IMR-90 (cell line): ENCODE results near the gene DNAH6. TPM values are rescaled to one million over a fixed set of nuclear protein-coding genes. Genes with fewer than 3 reads are reported as not detected.
A peak's percentile ranks its signal among the peaks of the same experiment; 100 is the strongest.

ENCODE experiments used
- ATAC-seq: fragments of 200-7000 bp; cut with Tn5 transposase; 2 replicates; pipeline ENCODE4 v1.9.1; 2020; ENCODE audit warnings: low read depth, mild to moderate bottlenecking, moderate library complexity
- BruUV-seq: library from RNA; stranded (reverse); fragments of 400-500 nt; replicated peaks from 2 replicates; lab custom pipeline; 2021; lab: Mats Ljungman, UMichigan
- CTCF ChIA-PET: fragments of 300-600 bp; formaldehyde crosslinking; extraction: SDS; loops from one replicate; lab custom pipeline; 2021; ENCODE audit warnings: antibody characterized with exemption; lab: Yijun Ruan, JAX
- POLR2A ChIA-PET: fragments of 300-600 bp; sonication (Branson Sonifier 250); formaldehyde crosslinking; loops from one replicate; lab custom pipeline; 2022; ENCODE audit warnings: antibody characterized with exemption; ENCODE audit not compliant: unreplicated experiment; lab: Charles Lee
- DNase-seq: peaks from one replicate; pipeline ENCODE4 v3.0.0; 2013
- H2AFZ ChIP-seq: replicated peaks from 2 replicates; pipeline ENCODE3; 2013; ENCODE audit warnings: low read length, mild to moderate bottlenecking; ENCODE audit not compliant: poor library complexity
- H2AK5ac ChIP-seq: 2 replicates; pipeline ENCODE4 v1.6.1; 2013; ENCODE audit warnings: low read depth, low read length, inconsistent platforms
- H2AK9ac ChIP-seq: replicated peaks from 2 replicates; pipeline ENCODE3; 2013; ENCODE audit warnings: mild to moderate bottlenecking, low read depth, low read length, moderate library complexity; ENCODE audit not compliant: poor library complexity
- H2BK120ac ChIP-seq: 2 replicates; pipeline ENCODE4 v1.6.1; 2013; ENCODE audit warnings: low read depth, low read length, inconsistent platforms
- H2BK15ac ChIP-seq: 3 replicates; pipeline ENCODE4 v1.6.1; 2013; ENCODE audit warnings: low read depth, low read length, inconsistent platforms
- H2BK20ac ChIP-seq: 2 replicates; pipeline ENCODE4 v1.6.1; 2013; ENCODE audit warnings: low read depth, mild to moderate bottlenecking, inconsistent platforms, low read length, moderate library complexity
- H2BK5ac ChIP-seq: 2 replicates; pipeline ENCODE4 v1.6.1; 2013; ENCODE audit warnings: mild to moderate bottlenecking, low read depth, low read length, inconsistent platforms; ENCODE audit not compliant: poor library complexity, severe bottlenecking
- H3K14ac ChIP-seq: replicated peaks from 2 replicates; pipeline ENCODE4 v1.6.1; 2013; ENCODE audit warnings: low read depth, low read length, inconsistent platforms
- H3K18ac ChIP-seq: 2 replicates; pipeline ENCODE4 v1.6.1; 2013; ENCODE audit warnings: low read depth, low read length, control low read depth
- H3K23ac ChIP-seq: 2 replicates; pipeline ENCODE4 v1.6.1; 2013; ENCODE audit warnings: low read depth, low read length, inconsistent platforms
- H3K27ac ChIP-seq: 2 replicates; pipeline ENCODE4 v1.5.1; 2013; ENCODE audit warnings: mild to moderate bottlenecking, control low read depth, low read length; ENCODE audit not compliant: insufficient read depth
- H3K27me3 ChIP-seq: 2 replicates; pipeline ENCODE4 v1.6.1; 2013; ENCODE audit warnings: low read length; ENCODE audit not compliant: control insufficient read depth, insufficient read depth
- H3K36me3 ChIP-seq: 2 replicates; pipeline ENCODE4 v1.6.1; 2013; ENCODE audit warnings: low read length, mixed read lengths; ENCODE audit not compliant: control insufficient read depth, insufficient read depth
- H3K4ac ChIP-seq: 2 replicates; pipeline ENCODE4 v1.6.1; 2013; ENCODE audit warnings: low read depth, low read length, inconsistent platforms
- H3K4me1 ChIP-seq: 2 replicates; pipeline ENCODE4 v1.6.1; 2013; ENCODE audit warnings: low read length, mixed read lengths; ENCODE audit not compliant: control insufficient read depth, insufficient read depth
- H3K4me2 ChIP-seq: 2 replicates; pipeline ENCODE4 v1.6.1; 2013; ENCODE audit warnings: low read depth, mild to moderate bottlenecking, control low read depth, low read length, moderate library complexity
- H3K4me3 ChIP-seq: 2 replicates; pipeline ENCODE4 v1.5.1; 2013; ENCODE audit warnings: low read depth, mild to moderate bottlenecking, control low read depth, low read length, moderate library complexity; ENCODE audit not compliant: insufficient read depth
- H3K56ac ChIP-seq: 2 replicates; pipeline ENCODE4 v1.6.1; 2013; ENCODE audit warnings: low read length, inconsistent platforms; ENCODE audit not compliant: insufficient read depth; ENCODE audit errors: extremely low read depth
- H3K79me1 ChIP-seq, 2 experiments: 2 replicates each; pipeline ENCODE4 v1.6.1; 2013; ENCODE audit warnings: low read length in 2 of 2, inconsistent platforms in 1 of 2, low read depth in 1 of 2
- H3K9ac ChIP-seq: 2 replicates; pipeline ENCODE4 v1.6.1; 2013; ENCODE audit warnings: low read depth, low read length, control low read depth
- H3K9me1 ChIP-seq: 2 replicates; pipeline ENCODE4 v1.6.1; 2013; ENCODE audit warnings: low read length, inconsistent platforms; ENCODE audit not compliant: insufficient read depth
- H3K9me3 ChIP-seq: 2 replicates; pipeline ENCODE4 v1.6.1; 2013; ENCODE audit warnings: low read length; ENCODE audit not compliant: control insufficient read depth, insufficient read depth
- H4K20me1 ChIP-seq: 2 replicates; pipeline ENCODE4 v1.6.1; 2013; ENCODE audit warnings: low read length, inconsistent platforms; ENCODE audit not compliant: insufficient read depth
- H4K5ac ChIP-seq: 2 replicates; pipeline ENCODE4 v1.6.1; 2013; ENCODE audit warnings: mild to moderate bottlenecking, low read depth, low read length, control low read depth
- H4K8ac ChIP-seq, 2 experiments: 2 replicates each; pipeline ENCODE4 v1.6.1; 2013; ENCODE audit warnings: low read depth in 2 of 2, low read length in 2 of 2, control low read depth in 1 of 2, inconsistent platforms in 1 of 2
- H4K91ac ChIP-seq: 2 replicates; pipeline ENCODE4 v1.6.1; 2013; ENCODE audit warnings: low read depth, low read length, inconsistent platforms; ENCODE audit not compliant: insufficient read depth
- ELK1 ChIP-seq: fragments of 150-350 bp; IDR thresholded peaks from 2 replicates; pipeline ENCODE4 v1.6.1; 2016; ENCODE audit warnings: low read depth, mild to moderate bottlenecking, low read length, moderate library complexity, borderline replicate concordance
- MAFK ChIP-seq: IDR thresholded peaks from 2 replicates; pipeline ENCODE4 v1.6.1; 2012; ENCODE audit warnings: low read depth, low read length, improper control_type of control experiment
- MXI1 ChIP-seq: IDR thresholded peaks from 2 replicates; pipeline ENCODE4 v1.6.1; 2012; ENCODE audit warnings: low read depth, mild to moderate bottlenecking, low read length, moderate library complexity, borderline replicate concordance
- NFE2L2 ChIP-seq: fragments of 150-350 bp; IDR thresholded peaks from 2 replicates; pipeline ENCODE4 v1.6.1; 2016; ENCODE audit warnings: low read depth, mild to moderate bottlenecking, low read length
- POLR2A ChIP-seq: IDR thresholded peaks from 2 replicates; pipeline ENCODE4 v1.6.1; 2012; ENCODE audit warnings: mild to moderate bottlenecking, low read depth, low read length
- RCOR1 ChIP-seq: IDR thresholded peaks from 2 replicates; pipeline ENCODE4 v1.6.1; 2012; ENCODE audit warnings: mild to moderate bottlenecking, low read length, improper control_type of control experiment; ENCODE audit not compliant: insufficient replicate concordance
- SMC3 ChIP-seq: fragments of 150-350 bp; IDR thresholded peaks from 2 replicates; pipeline ENCODE4 v1.6.1; 2016; ENCODE audit warnings: low read depth, mild to moderate bottlenecking, antibody characterized with exemption, low read length, moderate library complexity
- USF2 ChIP-seq: fragments of 150-350 bp; IDR thresholded peaks from 2 replicates; pipeline ENCODE4 v1.6.1; 2017; ENCODE audit warnings: mild to moderate bottlenecking, antibody characterized with exemption, low read length, low read depth
- WGBS, 2 experiments: methylation state at CpG; one replicate each; pipeline versions ENCODE4 v1.1.5 to v1.1.7; 2013; ENCODE audit warnings: missing lambda C conversion rate in 2 of 2; ENCODE audit not compliant: insufficient read length in 1 of 2; ENCODE audit errors: extremely low coverage in 2 of 2; 5-methylcytosine and 5-hydroxymethylcytosine counted together
- dilution Hi-C: fragments of 300-500 bp; cut with HindIII; formaldehyde crosslinking; loops from one replicate; pipeline ENCODE4 v1.14.3; 2018; ENCODE audit warnings: low sequenced_read_pairs; ENCODE audit not compliant: unreplicated experiment
- in situ Hi-C: fragments of 300-500 bp; cut with MboI; formaldehyde crosslinking; loops from 3 replicates; pipeline ENCODE4 v1.14.3; 2019; ENCODE audit warnings: low sequenced_read_pairs, inconsistent platforms, mixed read lengths
- intact Hi-C: fragments of 100-400 bp; cut with micrococcal nuclease; formaldehyde crosslinking; loops from 2 replicates; pipeline ENCODE4 v1.10.0; 2022
- polyA plus RNA-seq, 3 experiments: library from polyadenylated mRNA; depleted of rRNA; stranded (reverse); fragments of >200 nt; gene quantifications; 2 replicates each; pipeline ENCODE4 v1.2.3, GENCODE V29; 2012; ENCODE audit warnings: low replicate concordance in 1 of 3
- total RNA-seq: library from RNA; depleted of rRNA; stranded (reverse); fragments of >200 nt; gene quantifications from 2 replicates; pipeline ENCODE4 v1.2.3, GENCODE V29; 2012

The DNAH6 gene
- total and polyA plus RNA-seq, 2 of the 4 experiments (the other 2 are of a cell fraction), result under 0.01 to 0.07 TPM

DNA sequence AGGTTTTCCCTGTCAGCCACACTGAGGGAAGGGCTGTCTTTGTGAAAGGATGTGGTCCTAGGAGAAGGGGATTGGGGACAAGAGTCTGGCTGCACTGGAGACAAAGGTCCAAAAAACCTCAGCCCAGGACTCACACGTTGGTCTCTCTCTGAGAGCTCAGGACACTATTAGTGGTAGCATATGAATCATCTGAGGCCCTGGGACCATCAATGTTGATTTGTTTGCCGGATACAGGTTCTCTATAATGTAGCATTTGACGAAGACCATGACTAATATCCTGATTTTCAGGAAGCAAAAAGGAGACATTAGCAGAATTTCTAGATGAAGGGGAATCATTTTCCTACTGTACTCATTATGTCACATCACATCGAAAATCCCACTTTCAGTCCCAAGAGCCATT, 22.2 kb upstream of the DNAH6 start:
- BruUV-seq, result no TSS peak
- POLR2A ChIA-PET, result no interaction called here
- H2AK9ac ChIP-seq, result peak overlapping the region; percentile 0
- H4K20me1 ChIP-seq, result no peaks in the 10 kb centered on the region
- H3K14ac ChIP-seq, result peak overlapping the region; percentile 95
- H3K4me3 ChIP-seq, result no peak overlapping the region
- no peaks in the 10 kb centered on the region for H3K36me3 ChIP-seq
- no peaks in the 10 kb centered on the region for H3K27me3 ChIP-seq
- intact Hi-C loops (loop anchor here (5.0 kb wide), 1 partner anchor 803 kb away; no protein-coding TSS in a partner anchor), dilution Hi-C loops (no loop called here), in situ Hi-C loops (loop anchor here (5.0 to 25.0 kb wide), 4 partner anchors 141 to 793 kb away; partner anchors contain the start of gene TRABD2A)
- peak overlapping the region; percentile 96 for H2BK15ac ChIP-seq
- peak overlapping the region; percentile 98 for H3K4ac ChIP-seq
- peaks cover 5% of the 10 kb centered on the region for H3K9me1 ChIP-seq
- CTCF ChIA-PET, result interaction anchor here (0.6 to 0.9 kb wide), 3 partner anchors 22 to 817 kb away, joined by 3 to 6 read pairs (median 4); partner anchors contain the start of gene DNAH6
- H2BK20ac ChIP-seq, result peak overlapping the region; percentile 99
- H2AFZ ChIP-seq, result peak overlapping the region; percentile 75
- H2BK120ac ChIP-seq, result peak overlapping the region; percentile 96
- H3K4me1 ChIP-seq, result peaks cover 4% of the 10 kb centered on the region
- H4K5ac ChIP-seq, result peak overlapping the region; percentile 97
- H2BK5ac ChIP-seq, result peak overlapping the region; percentile 86
- no peaks in the 10 kb centered on the region for H3K9me3 ChIP-seq
- no CpG with 5 or more reads among the region's 4 CpGs for WGBS, 2 experiments
- H3K18ac ChIP-seq, result peak overlapping the region; percentile 94
- ATAC-seq (peak; percentile 12; the same call in 1 of the 2 replicates), DNase-seq (peak; percentile 78)
- H3K23ac ChIP-seq, result peak overlapping the region; percentile 78
- H3K4me2 ChIP-seq, result peak overlapping the region; percentile 64
- no peaks in the 10 kb centered on the region for H3K79me1 ChIP-seq
- H4K91ac ChIP-seq, result peak overlapping the region; percentile 95
- H3K56ac ChIP-seq, result peak overlapping the region; percentile 84
- peak overlapping the region; percentile 91 for H3K27ac ChIP-seq
- peak overlapping the region; percentile 73 to 92 for H4K8ac ChIP-seq
- H2AK5ac ChIP-seq, result peak overlapping the region; percentile 90
- TF ChIP-seq MXI1 (no peak), ELK1 (no peak), POLR2A (no peak), USF2 (no peak), NFE2L2 (no peak), MAFK (no peak), SMC3 (no peak), RCOR1 (no peak)
- peak overlapping the region; percentile 15; the same call in 1 of the 2 replicates for H3K9ac ChIP-seq
